Left lung (tissue), 14 donors: ENCODE results near the gene SWSAP1. TPM values are rescaled to one million over a fixed set of nuclear protein-coding genes. Genes with fewer than 3 reads are reported as not detected.

Source experiments
- ATAC-seq: fragments of 200-7000 bp; cut with Tn5 transposase; one replicate; pipeline ENCODE4 v1.9.1; 2020; ENCODE audit warnings: moderate library complexity
- DNase-seq, 4 donors: peaks; one replicate each; pipeline ENCODE4 v3.0.0-alpha.2; 2013 to 2020
- H3K27ac ChIP-seq, 2 donors: fragments of 200-600 bp; sonication (generic) in 1 of 2; one replicate each; pipeline versions ENCODE4 v1.5.0 to v1.8.0; 2020 to 2021
- H3K27me3 ChIP-seq, 2 donors: fragments of 200-600 bp; sonication (generic) in 1 of 2; one replicate each; pipeline versions ENCODE4 v1.5.0 to v1.8.0; 2020 to 2021
- H3K36me3 ChIP-seq, 2 donors: fragments of 200-600 bp; sonication (generic) in 1 of 2; one replicate each; pipeline versions ENCODE4 v1.5.0 to v1.8.0; 2020 to 2021
- H3K4me1 ChIP-seq, 2 donors: fragments of 200-600 bp; one replicate each; pipeline ENCODE4 v1.8.0; 2021
- H3K4me3 ChIP-seq, 2 donors: fragments of 200-600 bp; sonication (generic) in 1 of 2; one replicate each; pipeline versions ENCODE4 v1.5.0 to v1.8.0; 2020 to 2021; ENCODE audit warnings: mild to moderate bottlenecking in 1 of 2
- H3K9me3 ChIP-seq, 2 donors: fragments of 200-600 bp; sonication (generic) in 1 of 2; one replicate each; pipeline versions ENCODE4 v1.5.0 to v1.8.0; 2020 to 2021
- intact Hi-C, 2 donors: fragments of 100-400 bp; cut with DNase I; formaldehyde crosslinking; loops; one replicate each; pipeline versions ENCODE4 v1.11.2 to v1.14.2; 2022
- long read RNA-seq, 12 donors: library from polyadenylated mRNA in 2 of 12; unstranded in 2 of 12; transcript quantifications; one replicate each; pipeline ENCODE4 v2.0.0 and lab custom pipeline, GENCODE V29; 2019 to 2026
- polyA plus RNA-seq, 6 donors: library from polyadenylated mRNA; unstranded; fragments of 120-200 nt; gene quantifications; one replicate each; pipeline ENCODE4 v1.2.1, GENCODE V29; 2013; ENCODE audit not compliant: insufficient read length in 6 of 6
- total RNA-seq, 2 donors: library from RNA; stranded (reverse); fragmentation: NEBNext Ultra II Directional; extraction: Animal tissue kit (Norgen Biotek cat#: 25700); gene quantifications; one replicate each; pipeline ENCODE4 v1.2.1, GENCODE V29; 2021
- TF ChIP-seq, protein P1 (sequence below), 2 donors: fragments of 200-600 bp; sonication (generic) in 1 of 2; IDR thresholded peaks; one replicate each; pipeline versions ENCODE4 v1.5.0 to v1.8.0; 2021; ENCODE audit warnings: antibody characterized with exemption in 2 of 2
- donor health status: DM: no; HTN: yes; CAD: no.
- donor health status: DM: no; HTN: no; CAD: no.

Gene SWSAP1, protein sequence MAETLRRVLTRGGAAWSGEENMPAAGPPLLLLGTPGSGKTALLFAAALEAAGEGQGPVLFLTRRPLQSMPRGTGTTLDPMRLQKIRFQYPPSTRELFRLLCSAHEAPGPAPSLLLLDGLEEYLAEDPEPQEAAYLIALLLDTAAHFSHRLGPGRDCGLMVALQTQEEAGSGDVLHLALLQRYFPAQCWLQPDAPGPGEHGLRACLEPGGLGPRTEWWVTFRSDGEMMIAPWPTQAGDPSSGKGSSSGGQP
- total RNA-seq: 1 to 10 TPM; 3.1 to 3.2 TPM
- 1 to 10 TPM; 1.8 to 3.0 (median 2.7) TPM for polyA plus RNA-seq
- long read RNA-seq, donor 1, transcript SWSAP1-201 (2 exons, 1,684 nt): major isoform, 6 of 6 reads
- long read RNA-seq, donor 1, partial matches to known transcripts: 0 of 6 reads
- long read RNA-seq, donor 1, other reads (novel, unspliced or antisense): 0 of 6 reads
- long read RNA-seq, donor 2, partial matches to known transcripts: 0 of 2 reads
- long read RNA-seq, donor 2, other reads (novel, unspliced or antisense): 0 of 2 reads
- long read RNA-seq, donor 3, transcript SWSAP1-201 (2 exons, 1,684 nt): major isoform, 5 of 5 reads
- long read RNA-seq, donor 3, partial matches to known transcripts: 0 of 5 reads
- long read RNA-seq, donor 3, other reads (novel, unspliced or antisense): 0 of 5 reads
- long read RNA-seq, donor 4, transcript SWSAP1-201 (2 exons, 1,684 nt): major isoform, 11 of 11 reads
- long read RNA-seq, donor 4, partial matches to known transcripts: 0 of 11 reads
- long read RNA-seq, donor 4, other reads (novel, unspliced or antisense): 0 of 11 reads
- long read RNA-seq, donor 5, partial matches to known transcripts: 0 of 2 reads
- long read RNA-seq, donor 5, other reads (novel, unspliced or antisense): 0 of 2 reads
- long read RNA-seq, donor 6, partial matches to known transcripts: 0 of 2 reads
- long read RNA-seq, donor 6, other reads (novel, unspliced or antisense): 0 of 2 reads
- long read RNA-seq, donor 7, partial matches to known transcripts: 6 of 17 reads
- long read RNA-seq, donor 7, other reads (novel, unspliced or antisense): 10 of 17 reads
- long read RNA-seq, donor 8, partial matches to known transcripts: 0 of 2 reads
- long read RNA-seq, donor 8, other reads (novel, unspliced or antisense): 0 of 2 reads
- long read RNA-seq, donor 9: 0 reads
- long read RNA-seq, donor 10, transcript SWSAP1-201 (2 exons, 1,684 nt): major isoform, 6 of 7 reads
- long read RNA-seq, donor 10, partial matches to known transcripts: 1 of 7 reads
- long read RNA-seq, donor 10, other reads (novel, unspliced or antisense): 0 of 7 reads
- long read RNA-seq, donor 11: 0 reads
- long read RNA-seq, donor 12, partial matches to known transcripts: 0 of 4 reads
- long read RNA-seq, donor 12, other reads (novel, unspliced or antisense): 0 of 4 reads

DNA sequence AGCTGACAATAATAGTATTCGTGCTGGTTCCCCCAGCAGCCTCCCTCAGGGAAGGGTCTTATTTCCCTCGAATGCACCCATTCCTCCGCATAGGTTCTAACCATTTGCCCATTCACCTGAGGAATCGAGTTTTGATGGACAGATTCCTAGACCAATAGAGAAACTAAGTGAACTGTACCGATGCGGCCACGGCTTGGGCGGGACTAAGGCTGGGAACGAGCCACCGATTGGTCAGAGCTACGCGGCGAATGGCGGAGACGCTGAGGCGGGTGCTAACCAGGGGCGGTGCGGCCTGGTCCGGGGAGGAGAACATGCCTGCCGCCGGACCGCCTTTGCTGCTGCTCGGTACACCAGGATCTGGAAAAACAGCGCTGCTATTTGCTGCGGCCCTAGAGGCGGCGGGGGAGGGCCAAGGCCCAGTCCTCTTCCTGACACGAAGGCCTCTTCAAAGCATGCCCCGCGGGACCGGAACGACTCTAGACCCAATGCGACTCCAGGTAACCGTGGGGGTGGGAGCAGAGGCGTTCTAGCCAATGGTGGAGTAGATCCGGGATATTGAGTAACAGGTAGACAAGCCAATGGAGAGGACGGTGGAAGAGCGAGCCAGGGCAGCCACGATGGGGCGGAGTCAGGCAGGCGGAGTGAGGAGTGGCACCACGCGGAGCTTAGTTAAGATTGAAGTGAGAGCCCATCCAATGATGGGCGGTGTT is at the start of gene SWSAP1:
SWSAP1 (plus strand) TSS at position 234 of the 710 bp plus-strand sequence; CDS start at position 249, 15 bp downstream.
- Histone ChIP-seq H3K27me3 (no peaks in the 10 kb centered on the region), H3K36me3 (no peaks in the 10 kb centered on the region), H3K9me3 (no peaks in the 10 kb centered on the region), H3K27ac (peak within 1 kb of the TSS; percentile 95 to 96), H3K4me1 (peaks cover 0 to 54% of the 10 kb centered on the region in 2 donors), H3K4me3 (peak within 1 kb of the TSS; percentile 54 to 66)
- intact Hi-C loops: no loop called here
- TF ChIP-seq, protein P1, sequence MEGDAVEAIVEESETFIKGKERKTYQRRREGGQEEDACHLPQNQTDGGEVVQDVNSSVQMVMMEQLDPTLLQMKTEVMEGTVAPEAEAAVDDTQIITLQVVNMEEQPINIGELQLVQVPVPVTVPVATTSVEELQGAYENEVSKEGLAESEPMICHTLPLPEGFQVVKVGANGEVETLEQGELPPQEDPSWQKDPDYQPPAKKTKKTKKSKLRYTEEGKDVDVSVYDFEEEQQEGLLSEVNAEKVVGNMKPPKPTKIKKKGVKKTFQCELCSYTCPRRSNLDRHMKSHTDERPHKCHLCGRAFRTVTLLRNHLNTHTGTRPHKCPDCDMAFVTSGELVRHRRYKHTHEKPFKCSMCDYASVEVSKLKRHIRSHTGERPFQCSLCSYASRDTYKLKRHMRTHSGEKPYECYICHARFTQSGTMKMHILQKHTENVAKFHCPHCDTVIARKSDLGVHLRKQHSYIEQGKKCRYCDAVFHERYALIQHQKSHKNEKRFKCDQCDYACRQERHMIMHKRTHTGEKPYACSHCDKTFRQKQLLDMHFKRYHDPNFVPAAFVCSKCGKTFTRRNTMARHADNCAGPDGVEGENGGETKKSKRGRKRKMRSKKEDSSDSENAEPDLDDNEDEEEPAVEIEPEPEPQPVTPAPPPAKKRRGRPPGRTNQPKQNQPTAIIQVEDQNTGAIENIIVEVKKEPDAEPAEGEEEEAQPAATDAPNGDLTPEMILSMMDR (IDR thresholded peaks at IDR 0.05): peak in 1 of 2 donors; percentile 15
- ATAC-seq: peak; percentile 93
- peak; percentile 97 to 99 (median 99) for DNase-seq

DNA sequence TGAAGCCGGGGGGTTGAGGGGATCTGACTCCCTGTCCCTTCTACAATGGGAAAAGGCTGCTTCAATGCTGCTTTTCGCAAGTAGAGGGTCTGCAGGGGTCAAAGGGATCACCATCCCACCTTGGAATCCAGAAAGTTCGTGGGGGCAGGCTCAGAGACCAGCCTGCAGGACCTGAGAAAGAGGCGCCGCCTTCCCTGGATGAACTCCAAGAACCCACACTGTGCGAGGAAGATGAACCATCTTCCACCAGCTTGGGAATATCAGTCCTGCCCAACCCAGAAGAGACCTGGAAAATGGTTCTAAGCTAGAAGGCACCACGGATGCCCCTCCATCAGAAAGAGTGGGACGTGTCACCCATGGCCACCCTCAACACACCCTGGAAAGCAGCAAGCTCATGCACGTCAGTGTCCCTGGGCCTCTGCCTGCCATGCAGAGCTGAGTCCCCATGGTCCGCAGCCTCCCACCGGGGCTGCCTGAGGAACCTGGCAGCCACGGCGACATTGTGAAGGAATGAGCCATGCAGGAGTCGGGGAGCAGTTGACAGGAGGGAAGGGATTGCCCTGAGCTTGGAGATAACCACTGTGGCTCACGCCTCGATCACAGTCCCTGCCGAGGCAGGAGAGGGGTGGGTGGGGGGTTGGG is 49.6 kb upstream of the SWSAP1 start:
- intact Hi-C loops: no loop called here
- H3K27ac ChIP-seq: peak overlapping the region; percentile 76 to 94
- H3K4me3 ChIP-seq: peak overlapping the region in 1 of 2 donors; percentile 7
- peaks cover 26 to 64% of the 10 kb centered on the region in 2 donors for H3K4me1 ChIP-seq
- H3K36me3 ChIP-seq: peaks cover 0 to 52% of the 10 kb centered on the region in 2 donors
- ATAC-seq: no peak
- H3K9me3 ChIP-seq: no peaks in the 10 kb centered on the region
- DNase-seq: peak in 2 of 4 donors; percentile 22 to 72
- TF ChIP-seq, protein P1 (IDR thresholded peaks at IDR 0.05): no peak
- H3K27me3 ChIP-seq: no peaks in the 10 kb centered on the region

DNA sequence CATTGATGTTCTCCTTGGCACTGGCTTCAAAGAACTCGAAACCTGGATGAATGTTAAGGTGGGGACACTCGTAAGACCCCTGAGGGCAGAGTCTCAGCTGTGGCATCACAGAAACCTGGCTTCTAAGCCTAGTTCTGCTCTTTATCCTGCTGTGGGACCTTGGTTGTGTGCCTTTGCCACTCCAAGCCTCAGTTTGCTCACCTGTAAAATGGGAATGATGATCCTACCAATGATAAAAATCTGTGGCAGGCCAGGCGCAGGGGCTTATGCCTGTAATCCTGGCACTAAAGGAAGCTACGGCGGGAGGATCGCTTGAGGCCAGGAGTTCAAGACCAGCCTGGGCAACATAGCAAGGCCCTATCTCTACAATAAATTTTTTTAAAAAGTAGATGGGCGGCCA is 48.9 kb upstream of the SWSAP1 start:
- Histone ChIP-seq H3K27me3 (no peaks in the 10 kb centered on the region), H3K9me3 (no peaks in the 10 kb centered on the region), H3K27ac (peak overlapping the region in 1 of 2 donors; percentile 94), H3K36me3 (peaks cover 0 to 58% of the 10 kb centered on the region in 2 donors), H3K4me3 (no peak overlapping the region), H3K4me1 (peaks cover 26 to 57% of the 10 kb centered on the region in 2 donors)
- TF ChIP-seq, protein P1 (IDR thresholded peaks at IDR 0.05): no peak
- ATAC-seq: no peak
- intact Hi-C loops: no loop called here
- DNase-seq: peak in 1 of 4 donors; percentile 18

DNA sequence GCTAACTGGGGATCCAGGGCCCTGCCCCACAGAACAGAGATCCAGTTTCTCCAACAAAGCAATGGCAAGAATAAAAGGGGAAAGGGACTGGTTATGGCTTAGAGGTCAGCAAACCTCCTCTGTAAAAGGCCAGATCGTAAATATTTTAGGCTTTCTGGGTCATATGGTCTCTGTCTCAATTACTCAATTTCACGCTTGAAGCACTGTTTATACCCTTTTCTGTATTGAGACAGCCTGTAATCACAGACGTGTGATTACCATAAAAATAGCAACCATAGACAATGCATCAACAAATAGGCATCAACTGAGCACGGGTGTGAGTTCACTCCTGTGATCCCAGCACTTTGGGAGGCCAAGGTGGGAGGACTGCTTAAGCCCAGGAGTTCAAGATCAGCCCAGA is 44.3 kb upstream of the SWSAP1 start:
- no peak for ATAC-seq
- Histone ChIP-seq H3K27me3 (no peaks in the 10 kb centered on the region), H3K4me3 (no peak overlapping the region), H3K36me3 (peaks cover 0 to 100% of the 10 kb centered on the region in 2 donors), H3K4me1 (peaks cover 0 to 13% of the 10 kb centered on the region in 2 donors), H3K9me3 (no peaks in the 10 kb centered on the region), H3K27ac (no peak overlapping the region)
- no peak for DNase-seq
- intact Hi-C loops: no loop called here
- TF ChIP-seq, protein P1 (IDR thresholded peaks at IDR 0.05): no peak
